AG10803 (cell line): Measurements from ENCODE around the gene YPEL1.
"Not testable (repeated sequence)": the region's sequence is repeated elsewhere in the genome, so short reads cannot be mapped to it uniquely, and the experiment has no call there.

ENCODE experiments used
- DNase-seq: peaks from one replicate; pipeline ENCODE4 v3.0.0; 2010; ENCODE audit warnings: low read depth
- H3K4me3 ChIP-seq: 2 replicates; pipeline ENCODE4 v1.5.1; 2011; ENCODE audit warnings: mild to moderate bottlenecking, low read length, control low read depth
- CTCF ChIP-seq: conservative IDR thresholded peaks from 2 replicates; pipeline ENCODE4 v1.5.1; 2011; ENCODE audit warnings: mild to moderate bottlenecking, low read length, control low read depth, inconsistent platforms

Gene YPEL1

DNA sequence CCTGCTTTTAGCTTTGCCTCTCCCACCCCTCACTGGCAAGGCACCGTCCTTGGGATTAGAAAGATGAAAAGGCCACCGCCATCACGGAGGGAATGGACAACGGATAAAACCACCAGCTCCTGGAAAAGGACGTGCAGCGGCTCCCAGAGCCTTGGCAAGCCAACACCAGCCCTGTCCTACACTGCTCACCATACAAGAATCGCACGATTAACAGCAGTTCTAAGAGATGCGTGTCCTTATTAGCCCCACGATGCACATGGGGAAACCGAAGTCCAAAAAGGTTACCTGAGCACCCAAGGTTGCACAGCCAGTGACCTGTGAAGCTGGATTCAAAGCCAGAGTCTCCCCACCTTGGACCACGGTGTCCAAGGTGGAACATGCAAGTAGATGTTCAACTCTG, 7.3 kb downstream of the YPEL1 start:
- no peak for TF ChIP-seq CTCF
- DNase-seq = no peak
- H3K4me3 ChIP-seq = no peak overlapping the region

GRCh38 chr22:21727768-21728167, 7.8 kb downstream of the YPEL1 start:
- no peak for DNase-seq
- no peak for TF ChIP-seq CTCF
- H3K4me3 ChIP-seq = no peak overlapping the region

DNA sequence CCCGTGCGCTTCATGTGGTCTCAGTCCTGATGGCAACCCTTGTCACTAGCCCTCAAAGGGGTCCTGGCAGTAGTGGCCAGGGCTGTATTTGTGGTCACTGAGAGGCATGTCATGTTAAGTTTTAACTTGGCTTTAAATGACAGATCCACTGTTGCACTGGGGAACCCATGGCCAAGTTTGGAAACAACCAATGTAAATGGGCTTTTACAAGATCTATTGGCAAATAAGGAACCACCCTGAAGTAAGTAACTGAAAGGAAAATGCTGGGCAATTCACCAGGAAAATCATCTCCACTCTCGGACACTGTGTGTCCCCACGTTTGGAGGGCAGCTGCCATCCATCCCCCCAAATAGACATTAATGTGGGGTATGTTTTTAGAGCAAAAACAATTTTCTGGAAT, 8.4 kb downstream of the YPEL1 start:
- no peak for TF ChIP-seq CTCF
- H3K4me3 ChIP-seq = no peak overlapping the region
- DNase-seq = no peak

DNA sequence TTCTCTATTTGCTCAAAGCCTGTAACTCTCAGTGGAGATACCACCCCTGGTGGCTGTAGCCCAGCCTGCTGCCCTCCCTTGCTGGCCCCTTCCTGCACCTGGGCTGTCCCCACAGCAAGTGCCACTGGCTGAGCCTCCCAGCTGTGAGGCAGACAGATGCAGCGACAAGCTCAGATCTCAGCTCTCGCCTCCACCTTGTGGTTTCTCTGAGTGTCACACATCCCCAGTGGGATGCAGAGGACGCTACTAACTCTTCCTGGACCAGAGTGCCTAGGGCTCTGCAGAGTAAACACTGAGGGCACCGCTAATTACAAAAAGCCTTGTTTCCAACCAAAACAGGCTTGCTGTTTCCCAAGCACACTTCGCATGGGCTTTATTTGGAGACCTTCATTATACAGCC, 8.9 kb downstream of the YPEL1 start:
- no peak for DNase-seq
- peak; percentile 9; the same call in 1 of the 2 replicates for TF ChIP-seq CTCF
- no peak overlapping the region for H3K4me3 ChIP-seq

DNA sequence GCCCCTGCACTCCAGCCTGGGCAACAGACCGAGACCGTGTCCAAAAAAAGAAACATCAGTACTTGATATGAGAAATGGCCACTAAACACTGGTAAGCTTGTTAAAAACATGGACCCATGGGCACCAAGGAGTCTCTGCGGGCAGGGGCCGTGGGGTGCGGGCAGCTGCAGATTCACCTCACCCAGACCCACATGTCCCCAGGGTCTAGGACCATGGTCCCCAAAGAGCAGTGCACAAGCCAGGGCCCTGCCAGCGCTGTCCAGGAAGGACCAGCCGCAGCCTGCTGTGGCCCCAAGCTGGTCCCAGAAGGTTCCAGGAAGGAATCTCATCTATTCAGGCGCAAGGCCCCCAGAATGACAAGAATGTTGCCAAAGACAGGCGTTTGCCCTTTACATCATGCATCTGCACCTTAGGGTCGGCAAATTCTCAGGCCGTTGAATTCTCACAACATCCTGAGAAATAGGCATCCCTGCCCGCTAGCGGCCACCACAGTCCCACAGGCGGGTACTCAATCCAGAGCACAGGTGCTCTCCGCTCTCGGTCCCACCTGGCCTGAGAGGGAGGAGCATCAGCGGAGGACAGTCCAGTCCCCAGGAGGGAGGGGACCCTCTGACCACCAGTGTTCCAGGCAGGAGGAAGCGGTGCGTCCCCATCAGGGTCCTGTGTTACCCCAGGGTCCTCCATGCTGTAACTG, 9.5 kb downstream of the YPEL1 start:
- TF ChIP-seq CTCF = no peak
- no peak overlapping the region for H3K4me3 ChIP-seq
- no peak for DNase-seq

DNA sequence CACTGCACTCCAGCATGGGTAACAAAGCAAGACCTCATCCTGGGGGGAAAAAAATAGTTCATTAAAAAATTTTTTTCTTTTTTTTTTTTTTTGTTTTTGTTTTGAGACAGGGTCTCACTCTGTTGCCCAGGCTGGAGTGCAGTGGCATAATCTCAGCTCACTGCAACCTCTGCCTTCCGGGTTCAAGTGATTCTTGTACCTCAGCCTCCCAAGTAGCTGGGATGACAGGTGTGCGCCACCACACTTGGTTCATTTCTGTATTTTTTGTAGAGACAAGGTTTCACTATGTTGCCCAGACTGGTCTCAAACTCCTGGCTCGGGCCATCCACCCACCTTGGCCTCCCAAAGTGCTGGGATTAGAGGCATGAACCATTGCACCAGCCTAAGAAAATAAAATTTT, 11.1 kb downstream of the YPEL1 start:
- not testable (repeated sequence) for H3K4me3 ChIP-seq, DNase-seq

- not testable (repeated sequence) for DNase-seq, H3K4me3 ChIP-seq
These were observed 14.3 kb downstream of the YPEL1 start for GRCh38 chr22:21721195-21721852.

- not testable (repeated sequence) for DNase-seq, H3K4me3 ChIP-seq
These were observed 15.3 kb downstream of the YPEL1 start for GRCh38 chr22:21720191-21720859.
